GM19397 (cell line): Measurements from ENCODE around the gene COMP.

ENCODE experiments used
- ATAC-seq: cut with Tn5 transposase; IDR thresholded peaks from one replicate; pipeline ENCODE4 v1.9.1; 2021; ENCODE audit warnings: mild to moderate bottlenecking, moderate library complexity; ENCODE audit not compliant: unreplicated experiment

Gene COMP

GRCh38 chr19:18783958-18784785 is 6.9 kb downstream of the COMP start:
- no peak for ATAC-seq

DNA sequence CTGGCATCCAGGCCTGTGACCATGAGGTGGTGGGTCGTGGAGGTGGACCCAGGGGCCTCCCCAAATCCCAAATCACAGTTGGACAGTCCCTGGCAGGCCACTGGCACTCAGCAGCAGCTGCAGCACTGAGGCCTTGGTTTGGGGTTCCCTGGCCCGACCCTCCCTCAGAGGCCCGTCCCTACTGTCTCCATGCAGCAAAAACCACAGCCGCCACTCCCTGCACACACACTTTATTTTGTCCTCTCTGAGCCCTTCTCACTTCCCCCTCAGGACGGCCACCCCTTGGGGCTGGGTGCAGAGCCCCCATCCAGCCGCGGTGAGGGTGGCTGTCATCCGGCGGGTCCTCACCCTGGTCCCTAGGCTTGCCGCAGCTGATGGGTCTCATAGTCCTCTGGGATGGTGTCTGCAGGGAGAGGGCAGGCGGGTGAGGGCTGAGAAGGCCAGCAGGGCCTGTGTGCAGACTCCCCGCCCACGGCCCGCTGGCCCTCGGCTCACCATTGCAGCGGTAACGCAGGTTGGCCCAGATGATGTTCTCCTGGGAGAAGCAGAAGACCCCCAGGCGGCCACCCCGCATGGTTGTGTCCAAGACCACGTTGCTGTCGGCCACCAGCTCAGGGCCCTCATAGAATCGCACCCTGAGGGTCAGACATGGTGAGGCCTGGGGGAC is 8.4 kb downstream of the COMP start:
- no peak for ATAC-seq

DNA sequence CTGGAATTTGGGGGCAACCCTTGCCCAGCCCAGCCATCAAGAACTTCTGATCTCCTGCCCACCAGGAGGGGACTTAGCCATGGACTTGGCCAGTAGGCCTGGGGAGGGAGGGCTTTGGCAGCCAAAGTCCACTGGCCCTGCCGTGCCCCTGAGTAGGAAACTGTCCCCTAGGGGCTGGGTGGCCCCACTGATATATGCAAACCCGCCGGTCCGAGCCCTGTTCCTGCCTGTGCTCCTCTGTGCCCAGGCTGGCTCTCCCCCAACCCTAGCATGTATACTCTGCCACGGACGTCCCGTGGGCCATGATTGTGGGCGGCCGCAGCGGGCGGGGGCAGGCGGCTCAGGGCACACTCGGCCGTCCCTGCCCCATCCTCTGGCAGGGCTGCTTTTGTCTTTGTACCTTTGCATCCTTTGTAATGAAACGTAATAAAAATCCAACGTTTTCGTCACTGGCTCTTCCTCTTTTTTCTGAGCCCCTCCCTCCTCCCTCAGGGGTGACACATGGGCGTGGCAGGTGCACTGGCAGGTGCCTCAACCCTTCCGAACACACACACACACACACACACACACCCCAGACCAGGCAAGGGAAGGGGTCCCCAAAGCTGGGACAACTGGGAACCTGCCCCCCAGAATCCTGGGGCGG is 9.1 kb downstream of the COMP start:
- no peak for ATAC-seq

DNA sequence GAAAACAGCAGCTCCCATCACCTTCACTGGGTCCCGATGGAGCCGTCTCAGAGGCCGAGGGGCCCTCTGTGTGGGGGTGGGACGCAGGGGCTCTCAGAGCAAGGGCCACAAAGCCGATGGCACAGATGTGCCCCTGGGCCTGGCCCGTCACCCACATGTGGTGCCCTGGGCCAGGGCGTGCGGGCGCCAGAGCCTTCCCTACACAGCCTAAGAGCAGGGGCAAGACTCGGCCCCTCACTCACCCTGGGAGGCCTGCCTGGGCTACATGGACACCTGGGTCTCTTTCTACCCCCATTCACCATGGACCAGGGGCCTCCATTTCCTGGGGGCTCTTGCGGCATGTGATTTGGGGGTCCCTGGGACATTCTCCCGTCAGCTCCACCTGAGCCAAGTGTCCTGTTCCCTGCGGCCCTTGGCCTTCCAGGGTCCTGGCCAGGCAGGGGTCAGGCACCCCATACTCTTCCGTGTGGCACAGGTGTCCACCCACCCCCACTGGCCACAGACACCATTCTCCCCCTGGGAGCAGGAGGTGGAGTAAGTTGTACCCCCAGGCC is 10.0 kb downstream of the COMP start:
- ATAC-seq: no peak

DNA sequence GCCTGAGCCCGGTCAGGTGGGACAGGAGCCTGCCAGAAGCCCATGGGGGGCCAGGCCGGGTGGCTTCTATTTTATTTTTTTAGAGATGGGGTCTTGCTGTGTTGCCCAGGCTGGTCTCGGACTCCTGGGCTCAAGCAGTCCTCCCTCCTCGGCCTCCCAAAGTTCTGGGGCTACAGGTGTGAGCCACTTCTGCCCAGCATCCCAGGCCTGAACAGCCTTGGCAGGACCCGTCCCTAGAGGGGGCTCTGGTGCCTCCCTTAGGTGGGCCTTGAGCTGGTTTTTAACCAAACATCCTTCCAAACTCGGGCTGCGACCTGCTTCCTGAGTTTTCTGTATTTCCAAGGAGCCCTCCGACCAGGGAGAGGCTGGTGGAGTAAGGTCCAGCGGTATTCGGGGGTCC is 10.5 kb downstream of the COMP start:
- ATAC-seq: no peak

DNA sequence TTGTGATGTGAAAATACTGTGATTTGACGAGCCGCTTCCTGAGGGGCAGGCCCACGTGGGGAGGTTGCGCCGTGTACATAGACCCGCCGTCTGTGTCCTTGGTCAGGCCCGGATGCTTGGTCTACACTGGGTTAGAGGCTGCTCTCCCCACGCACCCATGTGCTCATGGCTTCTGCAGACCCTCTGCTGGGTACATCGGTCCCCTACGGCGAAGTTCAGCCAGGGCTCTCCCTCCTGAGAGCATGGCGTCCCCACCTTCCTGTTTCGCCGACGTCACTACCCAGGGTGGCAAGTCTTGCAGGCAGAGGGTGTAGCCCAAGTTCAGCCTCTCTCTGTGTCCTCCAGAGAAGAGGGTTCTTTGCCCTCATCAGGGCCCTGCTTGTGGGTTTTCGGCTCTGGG is 11.0 kb downstream of the COMP start:
- ATAC-seq: no peak

DNA sequence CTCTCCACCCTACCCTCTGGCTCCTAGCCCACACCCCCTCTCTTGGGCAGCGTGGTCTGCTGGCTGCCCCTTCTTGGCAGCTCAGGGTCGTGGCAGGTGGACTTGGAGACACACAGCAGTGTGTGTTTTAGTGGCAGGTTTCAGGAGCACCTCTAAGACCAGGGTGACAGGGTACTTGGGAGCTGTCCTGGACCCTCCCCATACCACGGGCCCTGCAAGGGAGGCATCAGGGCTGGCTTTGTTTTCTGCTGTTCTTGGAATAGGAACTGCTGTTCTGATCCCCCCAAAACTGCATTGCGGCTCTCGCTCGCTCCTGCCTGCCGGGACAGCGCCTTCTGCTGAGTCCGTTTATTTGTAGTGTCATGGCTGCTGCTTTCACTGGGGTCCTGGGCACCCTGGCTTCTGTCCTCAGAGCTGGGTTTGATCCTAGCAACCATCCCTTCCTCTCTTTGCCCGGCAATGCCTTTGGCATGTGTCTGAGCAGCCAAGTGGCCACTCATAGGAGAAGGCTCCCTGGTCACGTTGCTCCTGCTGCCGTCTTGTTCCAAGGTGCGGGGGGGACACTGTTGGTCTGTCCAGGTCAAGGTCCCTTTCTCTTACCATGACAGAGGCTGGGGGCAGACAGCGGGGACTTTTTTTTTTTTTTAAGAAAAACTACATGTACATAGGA is 12.1 kb downstream of the COMP start:
- ATAC-seq: no peak

- ATAC-seq: no peak
Observed at GRCh38 chr19:18778076-18778389, 13.1 kb downstream of the COMP start.

- no peak for ATAC-seq
Observed at GRCh38 chr19:18777301-18778075, 13.6 kb downstream of the COMP start.

DNA sequence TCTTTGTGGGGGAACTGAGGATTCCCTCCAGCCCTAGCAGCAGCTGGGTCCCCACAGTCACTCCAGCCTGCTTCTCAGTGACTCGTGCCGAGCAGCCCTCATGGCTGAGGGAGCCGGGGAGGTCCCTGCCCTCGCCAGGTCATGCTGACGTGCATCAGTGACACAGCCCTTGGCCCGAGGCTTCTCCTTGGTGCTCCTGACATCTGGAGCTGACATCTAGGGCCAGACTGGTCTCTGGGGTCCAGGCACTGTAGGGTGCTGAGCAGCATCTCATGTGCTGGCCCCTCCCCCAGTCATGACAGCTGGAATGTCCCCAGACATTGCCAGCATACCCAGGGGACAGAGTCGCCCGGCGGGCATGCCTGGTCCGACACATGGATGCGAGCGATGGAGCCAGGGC is 14.4 kb downstream of the COMP start:
- ATAC-seq: no peak

DNA sequence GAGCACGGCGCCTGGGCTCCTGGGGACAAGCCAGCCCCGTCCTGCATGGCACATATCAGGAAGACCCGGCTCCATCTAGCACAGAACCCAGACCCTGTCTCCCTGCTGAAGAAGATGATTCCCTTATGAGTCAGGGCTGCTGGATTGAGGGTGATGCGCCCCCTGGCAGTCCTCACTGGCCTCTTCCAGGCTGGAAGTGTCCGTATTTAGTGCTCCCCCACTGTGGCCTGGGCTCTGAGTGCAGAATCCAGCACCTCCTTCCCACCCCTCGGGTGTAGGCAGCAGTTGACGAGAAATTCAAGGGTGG is 14.9 kb downstream of the COMP start:
- ATAC-seq: no peak

- ATAC-seq: no peak
Observed at GRCh38 chr19:18775586-18776287, 15.4 kb downstream of the COMP start.

DNA sequence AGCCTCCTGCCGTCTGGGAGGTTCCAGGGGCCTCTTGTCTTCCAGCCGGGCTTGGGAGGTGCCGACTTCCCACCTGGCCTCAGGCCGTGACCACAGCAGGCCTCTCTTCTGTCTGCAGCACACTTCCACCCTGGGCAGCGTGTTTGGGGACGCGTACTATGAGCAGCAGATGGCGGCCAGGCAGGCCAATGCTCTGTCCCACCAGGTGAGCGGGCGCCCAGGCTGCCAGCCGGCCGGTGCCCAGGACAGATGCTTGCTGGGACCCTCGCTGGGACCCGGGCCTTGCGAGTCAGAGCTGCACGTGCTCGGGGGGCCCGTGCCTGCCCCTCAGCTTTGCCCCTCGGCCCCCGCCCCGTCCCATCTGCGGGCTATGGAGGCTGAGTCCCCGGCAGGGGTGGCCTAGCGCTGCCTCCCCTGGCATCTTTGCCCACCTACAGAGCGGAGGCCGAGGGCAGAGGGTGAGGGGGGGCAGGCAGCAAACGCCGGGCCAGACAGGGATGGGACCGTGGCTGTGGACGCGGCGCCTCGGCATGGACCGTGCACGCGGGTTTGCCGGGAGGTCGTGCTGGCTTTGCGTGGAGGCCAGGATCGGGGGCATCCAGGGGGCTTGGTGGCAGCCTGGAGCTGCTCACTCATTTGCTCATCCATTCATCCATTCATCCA is 16.2 kb downstream of the COMP start:
- no peak for ATAC-seq

DNA sequence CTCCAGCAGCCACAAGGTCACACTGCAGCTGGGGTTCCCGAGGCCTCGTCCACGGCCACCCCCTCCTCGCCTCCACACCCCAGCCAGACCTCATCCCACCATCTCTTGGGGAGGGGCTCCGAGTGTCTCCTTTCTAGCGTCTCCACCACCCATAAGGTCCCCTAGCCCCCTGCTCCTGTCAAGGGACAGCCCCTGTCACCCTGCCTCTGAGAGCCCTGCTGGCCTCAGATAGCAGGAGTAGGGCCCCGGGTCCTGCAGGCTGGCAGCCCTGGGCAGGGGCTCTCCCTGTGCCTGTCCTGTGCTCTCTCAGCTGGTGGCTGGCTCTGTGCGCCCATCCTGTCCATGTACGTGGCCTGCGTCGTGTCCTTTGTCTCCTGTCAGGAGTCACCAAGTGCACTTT is 17.0 kb downstream of the COMP start:
- no peak for ATAC-seq

GRCh38 chr19:18773682-18774081 is 17.4 kb downstream of the COMP start:
- ATAC-seq: no peak

- ATAC-seq: no peak
Observed at GRCh38 chr19:18772620-18773587, 18.2 kb downstream of the COMP start.

DNA sequence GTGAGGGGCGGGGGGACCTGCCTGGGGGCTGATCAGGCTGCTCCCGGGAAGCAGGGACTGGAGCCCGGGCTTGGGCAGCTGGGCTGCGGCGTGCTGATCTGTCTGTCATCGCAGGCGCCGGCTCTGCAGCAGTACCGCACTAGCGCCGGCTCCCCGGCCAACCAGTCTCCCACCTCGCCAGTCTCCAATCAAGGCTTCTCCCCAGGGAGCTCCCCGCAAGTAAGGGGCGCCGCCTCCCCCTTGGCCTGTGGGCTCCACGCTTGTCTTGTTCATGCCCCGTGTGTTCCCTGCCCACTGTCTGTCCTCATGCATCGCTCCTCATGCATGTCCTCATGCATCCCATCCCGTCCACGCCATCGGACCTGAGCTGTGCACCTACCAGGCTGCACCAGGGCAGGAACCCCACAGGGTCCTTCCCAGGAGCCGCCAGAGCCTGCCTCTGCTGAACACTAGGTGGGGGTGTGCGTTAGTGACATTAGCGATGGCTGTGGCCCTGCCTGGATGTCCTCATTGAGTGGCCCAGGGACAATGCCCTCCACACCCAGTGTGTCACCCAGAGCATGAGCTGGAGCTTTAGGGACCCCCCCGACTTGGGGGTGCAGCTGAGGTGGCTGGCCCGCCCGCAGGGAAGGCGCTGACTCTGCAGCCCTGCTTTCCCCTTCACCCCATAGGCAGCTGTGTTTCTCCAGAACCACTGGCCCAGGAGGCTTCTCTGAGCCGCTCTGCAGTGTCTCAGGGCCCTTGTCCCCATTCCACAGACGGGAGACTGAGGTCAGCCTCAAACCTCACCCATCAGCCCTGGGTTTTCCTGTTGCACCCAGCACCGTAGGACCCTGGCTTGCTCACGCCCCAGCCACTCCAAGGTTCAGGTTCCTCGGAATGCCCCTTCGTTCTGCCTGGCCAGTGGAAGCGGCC is 19.5 kb downstream of the COMP start:
- ATAC-seq: no peak
